Measurements from ENCODE around the gene STIP1. TPM values are rescaled to one million over a fixed set of nuclear protein-coding genes. Genes with fewer than 3 reads are reported as not detected.

The STIP1 gene
- total and polyA plus RNA-seq, 9 of the 15 experiments (the other 6 are each of a cell fraction or from before 2014, with no cell fraction given), result 58.1 to 465 (median 346) TPM

DNA sequence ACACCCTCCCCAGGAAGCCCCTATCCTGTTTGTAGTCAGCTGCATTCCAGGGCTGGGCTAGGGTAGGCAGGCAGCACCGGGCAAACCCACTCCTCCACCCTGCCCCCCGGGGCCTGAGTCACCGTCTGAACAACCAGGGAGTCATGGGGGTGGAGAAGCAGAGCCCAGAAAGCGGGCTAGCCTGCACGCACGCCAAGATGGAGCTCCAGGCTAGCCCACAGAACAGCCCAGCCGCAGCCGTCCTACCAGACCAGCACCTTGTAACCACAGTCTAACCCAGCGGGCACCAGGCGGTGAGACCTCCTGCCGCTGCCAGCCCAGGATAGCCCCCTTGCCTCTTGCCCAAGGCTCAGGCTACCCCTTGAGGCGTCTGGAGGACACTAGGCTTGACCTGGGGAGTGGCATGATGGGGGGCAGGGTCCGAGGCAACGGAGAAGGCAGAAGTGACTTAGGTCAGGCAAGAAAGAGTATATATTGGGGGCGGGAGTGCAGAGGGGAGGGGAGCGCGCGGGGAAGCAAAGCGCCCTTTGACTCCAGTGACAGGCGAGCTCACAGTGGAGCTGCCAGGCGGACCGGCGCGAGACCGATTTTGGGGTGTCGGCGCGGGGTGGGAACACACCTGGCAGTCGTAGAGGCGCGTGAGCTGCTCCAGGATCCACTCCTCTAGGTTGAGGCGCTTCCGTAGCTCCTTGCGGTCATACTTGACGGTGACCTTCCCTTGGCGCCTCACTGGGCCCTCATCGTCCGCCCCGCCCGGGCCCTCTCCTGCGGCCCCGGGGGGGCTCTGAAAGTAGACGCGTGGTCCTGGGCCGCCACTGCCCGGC is 60.0 kb downstream of the STIP1 start (continued):
- TF ChIP-seq, protein P1, sequence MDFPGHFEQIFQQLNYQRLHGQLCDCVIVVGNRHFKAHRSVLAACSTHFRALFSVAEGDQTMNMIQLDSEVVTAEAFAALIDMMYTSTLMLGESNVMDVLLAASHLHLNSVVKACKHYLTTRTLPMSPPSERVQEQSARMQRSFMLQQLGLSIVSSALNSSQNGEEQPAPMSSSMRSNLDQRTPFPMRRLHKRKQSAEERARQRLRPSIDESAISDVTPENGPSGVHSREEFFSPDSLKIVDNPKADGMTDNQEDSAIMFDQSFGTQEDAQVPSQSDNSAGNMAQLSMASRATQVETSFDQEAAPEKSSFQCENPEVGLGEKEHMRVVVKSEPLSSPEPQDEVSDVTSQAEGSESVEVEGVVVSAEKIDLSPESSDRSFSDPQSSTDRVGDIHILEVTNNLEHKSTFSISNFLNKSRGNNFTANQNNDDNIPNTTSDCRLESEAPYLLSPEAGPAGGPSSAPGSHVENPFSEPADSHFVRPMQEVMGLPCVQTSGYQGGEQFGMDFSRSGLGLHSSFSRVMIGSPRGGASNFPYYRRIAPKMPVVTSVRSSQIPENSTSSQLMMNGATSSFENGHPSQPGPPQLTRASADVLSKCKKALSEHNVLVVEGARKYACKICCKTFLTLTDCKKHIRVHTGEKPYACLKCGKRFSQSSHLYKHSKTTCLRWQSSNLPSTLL (IDR thresholded peaks at IDR 0.05), result no peak
- TF ChIP-seq CBFB (CRISPR knock-in tag; IDR thresholded peaks at IDR 0.05) (peak; percentile 92), TSC22D4 (tag; IDR thresholded peaks at IDR 0.05) (no peak), ZNF584 (CRISPR knock-in tag; IDR thresholded peaks at IDR 0.05; ENCODE audit: low read depth) (no peak), ZNF551 (CRISPR knock-in tag; IDR thresholded peaks at IDR 0.05) (no peak), SMC3 (conservative IDR thresholded peaks at IDR 0.05; ENCODE audit: insufficient read depth, low read depth, low read length) (no peak), ETV5 (CRISPR knock-in tag; IDR thresholded peaks at IDR 0.05; ENCODE audit: low read depth) (no peak), NR2C1 (IDR thresholded peaks at IDR 0.05) (0 out of 2 replicates have a peak, but pooled peaks have one; percentile 8), NR2C1 (tag; IDR thresholded peaks at IDR 0.05) (peak; percentile 7; the same call in 1 of the 2 replicates), BCL6 (CRISPR knock-in tag; IDR thresholded peaks at IDR 0.05) (no peak), MAZ (CRISPR knock-in tag; conservative IDR thresholded peaks at IDR 0.05 in 1 of 2, IDR thresholded peaks at IDR 0.05 in 1 of 2) (peak in 1 of 2 experiments; percentile 65; a peak in 3 of 4 replicates), YY1 (IDR thresholded peaks at IDR 0.05; ENCODE audit: borderline replicate concordance in 1 of 3, control insufficient read depth in 1 of 3, extremely low read depth in 1 of 3, insufficient read depth in 3 of 3, insufficient read length in 1 of 3, insufficient replicate concordance in 2 of 3, low read depth in 1 of 3, low read length in 2 of 3) (peak in 2 of 3 experiments; percentile 62 to 80), C11orf30 (IDR thresholded peaks at IDR 0.05; ENCODE audit: low read depth) (no peak), SAFB2 (IDR thresholded peaks at IDR 0.05; ENCODE audit: borderline replicate concordance, low read depth, low read length, severe bottlenecking) (no peak), ZNF143 (CRISPR knock-in tag; IDR thresholded peaks at IDR 0.05) (no peak), EGR1 (conservative IDR thresholded peaks at IDR 0.05) (peak; percentile 69), SIN3A (IDR thresholded peaks at IDR 0.05; ENCODE audit: borderline replicate concordance in 2 of 2, control insufficient read depth in 1 of 2, low read depth in 2 of 2, low read length in 2 of 2) (peak; percentile 25 to 75; a peak in 1 of 4 replicates)
- TF ChIP-seq, protein P2, sequence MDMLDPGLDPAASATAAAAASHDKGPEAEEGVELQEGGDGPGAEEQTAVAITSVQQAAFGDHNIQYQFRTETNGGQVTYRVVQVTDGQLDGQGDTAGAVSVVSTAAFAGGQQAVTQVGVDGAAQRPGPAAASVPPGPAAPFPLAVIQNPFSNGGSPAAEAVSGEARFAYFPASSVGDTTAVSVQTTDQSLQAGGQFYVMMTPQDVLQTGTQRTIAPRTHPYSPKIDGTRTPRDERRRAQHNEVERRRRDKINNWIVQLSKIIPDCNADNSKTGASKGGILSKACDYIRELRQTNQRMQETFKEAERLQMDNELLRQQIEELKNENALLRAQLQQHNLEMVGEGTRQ (CRISPR knock-in tag; IDR thresholded peaks at IDR 0.05), result no peak
- TF ChIP-seq, protein P3, sequence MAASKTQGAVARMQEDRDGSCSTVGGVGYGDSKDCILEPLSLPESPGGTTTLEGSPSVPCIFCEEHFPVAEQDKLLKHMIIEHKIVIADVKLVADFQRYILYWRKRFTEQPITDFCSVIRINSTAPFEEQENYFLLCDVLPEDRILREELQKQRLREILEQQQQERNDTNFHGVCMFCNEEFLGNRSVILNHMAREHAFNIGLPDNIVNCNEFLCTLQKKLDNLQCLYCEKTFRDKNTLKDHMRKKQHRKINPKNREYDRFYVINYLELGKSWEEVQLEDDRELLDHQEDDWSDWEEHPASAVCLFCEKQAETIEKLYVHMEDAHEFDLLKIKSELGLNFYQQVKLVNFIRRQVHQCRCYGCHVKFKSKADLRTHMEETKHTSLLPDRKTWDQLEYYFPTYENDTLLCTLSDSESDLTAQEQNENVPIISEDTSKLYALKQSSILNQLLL (CRISPR knock-in tag; IDR thresholded peaks at IDR 0.05; ENCODE audit: borderline replicate concordance), result no peak
- TF ChIP-seq, protein P4, sequence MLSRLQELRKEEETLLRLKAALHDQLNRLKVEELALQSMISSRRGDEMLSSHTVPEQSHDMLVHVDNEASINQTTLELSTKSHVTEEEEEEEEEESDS (CRISPR knock-in tag; IDR thresholded peaks at IDR 0.05), result no peak
- TF ChIP-seq, protein P5, sequence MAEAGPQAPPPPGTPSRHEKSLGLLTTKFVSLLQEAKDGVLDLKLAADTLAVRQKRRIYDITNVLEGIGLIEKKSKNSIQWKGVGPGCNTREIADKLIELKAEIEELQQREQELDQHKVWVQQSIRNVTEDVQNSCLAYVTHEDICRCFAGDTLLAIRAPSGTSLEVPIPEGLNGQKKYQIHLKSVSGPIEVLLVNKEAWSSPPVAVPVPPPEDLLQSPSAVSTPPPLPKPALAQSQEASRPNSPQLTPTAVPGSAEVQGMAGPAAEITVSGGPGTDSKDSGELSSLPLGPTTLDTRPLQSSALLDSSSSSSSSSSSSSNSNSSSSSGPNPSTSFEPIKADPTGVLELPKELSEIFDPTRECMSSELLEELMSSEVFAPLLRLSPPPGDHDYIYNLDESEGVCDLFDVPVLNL (CRISPR knock-in tag; IDR thresholded peaks at IDR 0.05; ENCODE audit: low read depth), result no peak
